AG04450 (cell line): ENCODE measurements around the gene THOP1. TPM values are rescaled to one million over a fixed set of nuclear protein-coding genes. Genes with fewer than 3 reads are reported as not detected.

Experiments
- CTCF ChIA-PET: fragments of 300-600, 350-600 bp; formaldehyde crosslinking; extraction: SDS; loops from one replicate; lab custom pipeline; 2022; ENCODE audit warnings: antibody characterized with exemption, inconsistent platforms; lab: Charles Lee
- POLR2A ChIA-PET: fragments of 350-600 bp; formaldehyde crosslinking; extraction: SDS; loops from one replicate; lab custom pipeline; 2021; ENCODE audit warnings: antibody characterized with exemption, inconsistent platforms; lab: Yijun Ruan, JAX
- DNase-seq: peaks from one replicate; pipeline ENCODE4 v3.0.0-alpha.2; 2011; ENCODE audit warnings: low read depth, low spot score
- H3K27ac ChIP-seq: one replicate; pipeline ENCODE4 v1.5.1; 2012; ENCODE audit warnings: low read depth, low read length, control low read depth
- H3K27me3 ChIP-seq: one replicate; pipeline ENCODE4 v1.6.0; 2012; ENCODE audit warnings: low read length; ENCODE audit not compliant: control insufficient read depth, insufficient read depth
- H3K4me3 ChIP-seq: 2 replicates; pipeline ENCODE4 v1.5.1; 2011; ENCODE audit warnings: mild to moderate bottlenecking, low read depth, low read length, control low read depth
- H3K9me3 ChIP-seq: 2 replicates; pipeline ENCODE4 v1.5.1; 2012; ENCODE audit warnings: low read length; ENCODE audit not compliant: control insufficient read depth, insufficient read depth
- CTCF ChIP-seq: IDR thresholded peaks from 2 replicates; pipeline ENCODE4 v1.5.1; 2011; ENCODE audit warnings: low read depth, low read length, control low read depth, inconsistent platforms
- polyA plus RNA-seq: library from polyadenylated mRNA; depleted of rRNA; stranded (reverse); fragments of >200 nt; gene quantifications from 2 replicates; pipeline ENCODE4 v1.2.3, GENCODE V29; 2011

Gene THOP1
- polyA plus RNA-seq, 1 experiment, result 35.4 TPM

- H3K27ac ChIP-seq, result no peak overlapping the region
- H3K9me3 ChIP-seq, result peaks cover 10% of the 10 kb centered on the region; the same call in 1 of the 2 replicates
- no peak for DNase-seq
- TF ChIP-seq CTCF, result no peak
- ChIA-PET CTCF (no interaction called here), POLR2A (no interaction called here)
- H3K27me3 ChIP-seq, result no peaks in the 10 kb centered on the region
- H3K4me3 ChIP-seq, result no peak overlapping the region
Observed at GRCh38 chr19:2812414-2813234, 27.3 kb downstream of the THOP1 start.

GRCh38 chr19:2813235-2814160, 28.2 kb downstream of the THOP1 start:
- ChIA-PET POLR2A (no interaction called here), CTCF (no interaction called here)
- Histone ChIP-seq H3K27me3 (no peaks in the 10 kb centered on the region), H3K9me3 (peaks cover 10% of the 10 kb centered on the region; the same call in 1 of the 2 replicates), H3K27ac (no peak overlapping the region), H3K4me3 (no peak overlapping the region)
- no peak for DNase-seq
- TF ChIP-seq CTCF, result no peak

DNA sequence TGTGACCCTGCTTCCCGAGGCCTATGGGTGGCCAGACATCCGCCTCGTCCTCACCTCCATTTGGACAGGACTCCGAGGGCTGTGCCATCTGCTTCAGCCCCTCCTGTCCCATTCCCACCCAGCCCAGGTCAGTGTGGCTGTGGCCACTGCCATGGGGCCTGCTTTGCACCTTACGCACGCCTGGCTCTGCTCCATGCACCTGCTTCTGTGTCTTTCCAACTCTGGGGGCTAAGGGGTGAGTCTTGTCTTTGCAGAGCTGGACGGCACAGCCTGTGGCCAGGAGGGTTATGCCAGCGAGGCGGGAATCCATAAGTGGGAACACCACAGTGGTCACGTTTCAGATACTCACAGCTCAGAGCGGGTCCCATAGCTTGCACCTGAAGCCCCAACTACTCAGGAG, 29.1 kb downstream of the THOP1 start:
- Histone ChIP-seq H3K9me3 (peaks cover 10% of the 10 kb centered on the region; the same call in 1 of the 2 replicates), H3K27me3 (no peaks in the 10 kb centered on the region), H3K27ac (no peak overlapping the region), H3K4me3 (no peak overlapping the region)
- no peak for TF ChIP-seq CTCF
- DNase-seq, result no peak
- CTCF ChIA-PET, result no interaction called here
- POLR2A ChIA-PET, result no interaction called here

DNA sequence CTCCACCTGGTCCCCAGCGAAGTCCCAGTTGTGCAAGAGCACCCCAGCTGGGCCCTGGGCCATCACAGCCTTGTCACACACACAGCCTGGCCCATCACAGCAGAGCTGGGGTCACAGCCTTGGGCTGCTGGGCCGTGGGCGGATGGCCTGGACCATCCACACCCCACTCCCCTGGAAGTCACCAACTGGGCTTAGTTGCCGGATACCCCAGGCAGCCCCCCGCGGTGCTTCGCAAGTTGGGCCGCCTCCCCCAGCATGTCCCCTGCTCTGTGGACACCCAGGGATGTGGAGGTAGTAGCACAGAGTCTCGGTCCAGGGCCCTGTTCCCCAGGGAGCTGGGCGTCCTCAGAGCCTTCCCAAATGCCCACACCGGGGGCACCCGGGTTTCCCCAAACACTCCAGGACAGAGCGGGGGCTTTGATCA, 29.9 kb downstream of the THOP1 start:
- H3K9me3 ChIP-seq, result peaks cover 10% of the 10 kb centered on the region; the same call in 1 of the 2 replicates
- H3K27ac ChIP-seq, result no peak overlapping the region
- ChIA-PET POLR2A (no interaction called here), CTCF (no interaction called here)
- no peak for TF ChIP-seq CTCF
- no peak overlapping the region for H3K4me3 ChIP-seq
- no peaks in the 10 kb centered on the region for H3K27me3 ChIP-seq
- no peak for DNase-seq
